Dermis blood vessel endothelial cell (primary cell): Measurements from ENCODE around the gene COBL. TPM values are rescaled to one million over a fixed set of nuclear protein-coding genes. Genes with fewer than 3 reads are reported as not detected.

Experiments
- DNase-seq: peaks from one replicate; pipeline ENCODE4 v3.0.0; 2010
- total RNA-seq: library from RNA; depleted of rRNA; stranded (reverse); fragments of >200 nt; gene quantifications from 2 replicates; pipeline ENCODE4 v1.2.3, GENCODE V29; 2014

Gene COBL
- total RNA-seq, 1 donor from 2014 or later = under 0.01 TPM

DNA sequence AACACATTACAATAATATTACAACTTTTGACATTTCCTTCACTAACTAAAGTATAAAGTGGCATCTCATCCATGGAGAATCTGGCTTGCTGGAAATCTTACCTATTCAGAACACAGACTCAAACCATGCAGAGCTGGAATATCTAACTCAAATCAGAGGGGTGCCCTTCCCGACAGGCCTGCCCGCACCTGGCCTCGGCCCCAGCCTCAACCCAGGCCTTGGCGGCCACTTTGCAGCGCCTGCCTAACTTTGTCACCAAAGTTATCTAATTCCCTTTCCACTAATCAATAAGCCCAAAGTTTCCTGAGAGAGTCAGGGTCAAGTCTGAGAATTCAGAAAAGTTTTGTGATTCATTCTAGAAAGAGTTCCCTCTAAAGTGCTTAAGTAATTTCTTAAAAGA lies 212.9 kb downstream of the COBL start:
- no peak for DNase-seq

DNA sequence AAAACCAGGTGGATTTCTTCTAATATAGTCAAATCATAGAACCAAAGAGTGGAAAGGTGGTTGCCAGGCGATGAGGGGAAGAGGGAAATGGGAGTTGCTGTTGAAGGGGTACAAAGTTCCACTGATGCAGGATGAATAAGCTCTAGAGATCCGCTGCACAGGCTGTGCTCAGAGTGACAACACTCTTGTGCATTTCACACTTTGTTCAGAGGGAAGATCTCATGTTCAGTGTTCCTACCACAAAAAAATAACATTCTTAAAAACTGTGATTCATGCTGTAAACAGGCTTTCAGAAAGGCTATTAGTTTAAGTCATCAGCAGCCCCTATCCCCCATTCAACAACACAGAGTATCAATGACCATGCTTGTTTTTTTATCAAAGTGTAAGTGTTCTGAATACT lies 213.8 kb downstream of the COBL start:
- no peak for DNase-seq

DNA sequence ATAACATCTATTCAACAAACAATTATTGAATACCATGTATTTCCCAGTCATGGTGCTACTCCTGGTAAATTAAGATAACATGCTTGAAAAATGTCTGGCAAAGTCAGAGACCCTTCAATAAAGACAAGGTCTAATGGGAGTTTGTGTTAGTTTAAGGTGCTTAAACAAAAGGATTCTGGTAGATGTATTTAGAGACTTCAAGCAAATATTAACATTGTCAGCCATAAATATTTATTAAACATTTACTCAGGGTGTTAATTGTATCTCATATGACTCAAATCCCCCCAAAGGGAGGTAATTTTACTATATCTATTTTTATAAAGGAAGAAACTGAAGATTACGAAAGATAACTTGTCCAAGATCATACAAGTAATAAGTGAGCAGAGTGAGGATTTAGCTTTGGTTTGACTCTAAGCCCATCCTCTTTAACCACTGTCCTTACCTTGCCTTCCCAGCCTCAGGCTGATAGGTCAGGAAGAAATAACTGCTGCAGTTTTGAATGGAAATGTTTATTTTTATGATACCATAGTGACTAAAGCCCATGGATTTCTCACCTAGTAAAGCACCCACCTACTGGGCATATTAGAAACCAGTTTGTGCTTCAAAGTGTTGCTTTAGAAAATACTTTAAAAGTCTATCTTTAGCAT lies 215.4 kb downstream of the COBL start:
- DNase-seq = no peak

GRCh38 chr7:51090411-51090810 lies 226.2 kb downstream of the COBL start:
- DNase-seq = no peak

DNA sequence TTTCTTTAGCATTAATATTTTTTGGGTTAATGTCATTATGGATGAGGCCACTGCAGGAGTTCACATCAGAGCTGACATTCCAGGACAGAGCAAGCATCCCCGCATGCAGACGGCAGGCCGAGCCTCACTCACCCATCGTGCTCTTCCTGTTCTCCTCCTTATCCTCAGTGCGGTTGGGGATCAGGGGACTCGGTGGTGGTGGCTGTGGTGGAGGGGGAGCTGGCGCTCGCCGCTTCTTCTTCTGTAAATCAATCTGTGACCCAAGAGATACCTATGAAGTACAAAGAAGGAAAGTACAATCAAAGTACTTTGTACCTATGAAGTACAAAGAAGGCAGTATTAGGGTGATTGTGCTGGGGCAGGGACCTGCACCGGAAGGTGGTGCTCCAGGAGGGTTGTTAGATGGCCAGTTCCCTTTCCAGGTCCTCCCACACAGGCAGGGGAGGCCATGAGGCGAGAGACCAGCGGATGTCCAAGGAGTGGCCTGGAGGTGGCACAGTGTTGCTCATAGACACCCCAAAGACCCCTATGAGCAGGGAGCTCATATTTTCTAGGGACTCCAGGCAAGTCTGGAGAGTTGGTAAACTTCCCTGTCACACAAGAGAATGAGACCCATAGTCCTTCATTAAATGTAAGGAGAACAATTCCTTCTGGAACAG lies 231.4 kb downstream of the COBL start:
- DNase-seq = no peak

- no peak for DNase-seq
Observed at GRCh38 chr7:51084121-51084520, 232.5 kb downstream of the COBL start.

DNA sequence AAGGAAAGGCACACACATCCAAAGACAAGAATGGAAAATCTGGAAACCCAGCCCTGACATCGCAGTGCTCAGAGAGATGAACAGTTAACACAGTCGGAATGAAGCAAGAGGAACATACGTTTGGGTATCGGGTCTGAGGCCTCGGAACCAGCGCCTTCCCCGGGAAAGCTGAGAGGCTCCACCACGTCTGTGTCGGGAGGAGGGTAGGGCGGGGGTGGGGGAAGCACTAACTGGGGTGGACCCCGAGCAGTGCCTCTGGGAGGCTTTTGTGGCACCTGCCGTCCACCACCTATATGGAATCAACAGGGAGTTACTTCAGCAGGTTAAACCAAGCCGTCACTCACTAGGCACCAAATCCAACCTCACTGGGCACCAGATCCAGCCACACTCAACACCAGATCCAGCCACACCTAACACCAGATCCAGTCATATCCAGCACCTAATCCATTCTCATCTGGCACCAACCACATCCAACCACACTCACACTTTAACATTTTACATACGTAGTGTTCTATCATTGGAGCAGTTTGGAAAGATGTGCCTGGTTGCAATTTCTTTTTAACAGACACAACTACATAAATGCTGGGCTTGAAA lies 233.6 kb downstream of the COBL start:
- no peak for DNase-seq

GRCh38 chr7:51082096-51082840 lies 234.3 kb downstream of the COBL start:
- DNase-seq = no peak

DNA sequence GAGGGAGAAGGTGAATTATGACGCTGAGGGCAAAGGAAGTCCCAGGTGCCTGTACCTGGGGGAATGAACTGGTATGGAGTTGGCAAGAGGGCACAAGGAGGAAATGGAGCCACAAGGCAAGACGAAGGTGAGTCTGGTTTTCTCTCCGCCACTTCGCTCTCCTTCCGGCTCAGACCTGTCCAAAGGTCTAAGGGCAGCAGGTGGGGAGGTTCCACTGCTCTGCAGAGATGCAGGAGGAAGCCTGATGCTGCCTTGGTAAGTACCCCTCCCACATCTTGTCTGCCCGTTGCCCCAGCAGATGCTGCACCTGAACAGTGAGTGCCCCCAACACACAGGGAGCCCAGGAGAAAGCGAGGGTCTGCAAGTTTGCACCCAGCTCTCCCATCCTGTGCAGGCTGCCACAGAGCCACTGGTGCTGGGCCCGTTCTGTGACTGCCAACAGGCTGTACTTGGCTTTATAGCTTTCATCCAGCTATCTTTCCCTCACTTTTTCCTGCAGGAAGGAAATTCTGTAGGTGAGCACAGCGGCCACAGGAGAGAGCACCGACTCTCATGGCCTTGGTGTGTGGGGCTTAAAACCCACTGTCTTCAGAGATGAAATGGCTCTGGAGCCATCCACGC lies 235.2 kb downstream of the COBL start:
- no peak for DNase-seq

GRCh38 chr7:51080622-51081269 lies 235.9 kb downstream of the COBL start:
- DNase-seq = no peak

- DNase-seq = no peak
Observed at GRCh38 chr7:51080216-51080615, 236.4 kb downstream of the COBL start.

- DNase-seq = peak; percentile 13
Observed at GRCh38 chr7:51079494-51079893, 237.1 kb downstream of the COBL start.

GRCh38 chr7:51078653-51079052 lies 238.0 kb downstream of the COBL start:
- DNase-seq = no peak

DNA sequence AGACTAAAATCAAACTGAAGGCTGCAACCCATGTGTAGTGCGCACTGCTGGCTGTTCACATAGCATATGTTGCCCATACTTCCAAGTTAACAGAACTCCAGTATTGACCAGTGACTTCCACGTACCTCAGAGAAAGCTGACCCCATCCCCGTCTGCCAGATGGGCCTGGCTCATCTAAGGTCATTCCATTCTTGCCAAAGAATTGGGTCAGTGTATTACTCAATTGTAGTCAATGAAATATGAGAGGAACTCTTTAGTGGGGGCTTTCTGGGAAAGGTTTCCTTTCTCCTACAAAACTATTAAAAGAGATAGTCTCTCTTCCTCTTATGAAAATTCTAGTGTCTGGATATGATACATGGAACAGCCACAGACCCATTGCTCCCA lies 238.6 kb downstream of the COBL start:
- no peak for DNase-seq

DNA sequence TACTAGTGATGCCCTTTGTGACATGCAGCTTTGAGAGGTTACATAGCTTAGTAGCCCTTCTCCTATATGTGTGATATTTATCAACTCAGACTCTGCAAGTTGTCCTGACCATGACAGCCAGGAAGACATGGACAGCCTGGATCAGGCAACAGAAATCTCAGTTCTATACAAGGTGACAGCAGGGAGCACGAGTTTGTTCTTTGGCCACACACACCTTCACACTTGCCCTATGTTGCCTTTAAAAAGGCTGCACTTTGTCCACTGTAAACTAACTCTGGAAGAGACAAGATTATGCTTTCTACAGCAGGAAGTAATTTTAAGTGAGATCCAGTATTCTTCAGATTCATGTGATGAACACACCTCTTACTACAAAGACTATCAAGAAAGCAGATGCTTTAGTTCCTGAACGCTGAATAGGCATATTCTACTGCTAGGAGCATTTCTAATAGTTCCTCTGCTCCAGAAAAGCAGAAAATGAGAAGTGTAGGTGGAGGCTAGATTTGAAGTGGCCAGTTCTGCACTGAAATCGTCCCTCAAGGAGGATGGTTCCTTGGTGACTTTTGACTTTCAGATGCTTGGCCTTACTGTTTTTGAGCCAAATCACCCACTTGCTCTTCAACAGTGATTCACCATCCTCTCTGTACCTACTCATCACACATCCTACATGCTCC lies 239.2 kb downstream of the COBL start:
- no peak for DNase-seq

DNA sequence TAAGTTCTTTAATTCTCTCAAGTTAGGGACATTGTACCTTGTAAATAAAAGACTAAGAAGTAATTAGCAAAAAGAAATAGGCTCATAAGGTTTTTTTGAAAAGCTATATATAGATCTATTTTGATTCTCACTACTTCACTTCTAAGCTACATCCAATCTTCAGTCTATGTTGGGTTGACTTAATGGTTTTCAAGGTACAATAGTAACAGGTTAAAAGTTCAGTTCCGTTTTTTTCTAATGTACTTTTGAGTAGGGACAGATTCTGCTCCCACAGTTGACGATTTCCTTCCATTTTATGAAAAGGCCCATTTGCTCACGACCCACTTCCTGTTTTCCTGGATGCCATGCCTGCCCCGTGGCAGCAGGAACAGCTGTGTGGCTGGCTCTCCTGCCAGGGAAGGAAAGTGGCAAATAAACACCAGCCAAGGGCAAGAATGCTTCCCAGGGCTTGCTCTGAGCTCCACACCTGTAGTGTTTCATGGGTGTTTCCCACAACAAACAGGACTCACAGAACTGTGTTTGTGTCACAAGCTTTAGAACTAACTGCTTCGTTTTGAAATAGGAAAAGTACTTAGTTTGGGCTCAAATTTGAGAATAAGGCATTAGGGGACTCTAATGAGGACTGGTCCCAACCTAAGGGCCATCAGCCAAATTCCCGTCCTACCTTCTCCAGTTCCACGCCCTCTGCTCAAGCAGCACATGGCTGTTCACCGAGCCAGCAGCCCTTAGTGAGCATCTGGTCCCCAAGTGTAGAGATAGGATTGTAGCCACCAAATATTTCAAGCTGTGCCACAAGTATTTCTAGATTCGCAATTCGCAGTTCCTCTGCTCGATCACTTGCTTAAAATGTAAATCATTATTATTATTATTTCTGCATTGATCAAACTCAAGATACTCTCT lies 240.7 kb downstream of the COBL start:
- DNase-seq = peak; percentile 86

DNA sequence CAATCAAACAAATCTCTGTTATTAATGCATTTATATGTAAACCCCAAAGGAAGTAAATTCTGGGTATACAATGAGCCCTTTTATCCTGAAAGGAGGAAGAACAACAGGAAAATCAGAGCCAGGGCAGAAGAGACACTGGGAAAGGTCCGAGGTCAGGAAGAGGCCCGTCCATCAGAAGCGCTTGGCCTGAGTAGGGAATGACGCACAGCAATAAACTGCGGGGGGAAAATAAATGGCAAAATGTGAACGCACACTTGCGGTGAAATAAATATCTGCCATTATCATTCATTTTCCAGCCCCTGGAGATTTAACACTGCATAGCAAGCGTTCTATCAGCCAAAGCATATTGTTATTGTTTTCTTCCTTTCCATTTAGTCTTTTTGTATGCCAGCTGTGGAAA lies 243.4 kb downstream of the COBL start:
- DNase-seq = peak; percentile 14

GRCh38 chr7:51072281-51072680 lies 244.3 kb downstream of the COBL start:
- DNase-seq = no peak

DNA sequence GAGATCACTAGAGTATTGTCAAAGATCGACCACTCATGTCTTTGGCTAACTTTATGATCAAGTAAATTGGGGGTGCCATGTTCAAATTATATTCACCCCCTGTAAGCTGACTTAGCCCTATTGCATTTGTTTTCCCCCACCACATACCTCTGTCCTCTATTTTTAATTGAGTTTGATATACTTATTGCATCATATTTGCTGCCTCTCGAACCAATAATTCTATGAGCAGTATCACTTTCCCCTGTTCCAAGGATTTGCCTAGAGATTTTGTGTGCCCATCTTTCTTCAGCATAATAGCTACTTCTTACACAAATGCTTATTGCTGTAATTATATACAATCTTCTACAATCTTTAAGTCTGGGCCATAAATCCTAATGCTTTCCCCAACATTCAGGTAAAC lies 245.2 kb downstream of the COBL start:
- no peak for DNase-seq

GRCh38 chr7:51070151-51070550 lies 246.5 kb downstream of the COBL start:
- DNase-seq = peak; percentile 68
